Activated CD4-positive, alpha-beta T cell treated with anti-CD3 and anti-CD28 coated beads, Interleukin-2, amount 50 U/mL, for 48 hours (primary cell): ENCODE results near the gene KIAA1958.
"Not testable (repeated sequence)": the region's sequence is repeated elsewhere in the genome, so short reads cannot be mapped to it uniquely, and the experiment has no call there.

ENCODE experiments used
- DNase-seq, 2 experiments: peaks; one replicate each; pipeline ENCODE4 v3.0.0-alpha.2; 2020

Gene KIAA1958

DNA sequence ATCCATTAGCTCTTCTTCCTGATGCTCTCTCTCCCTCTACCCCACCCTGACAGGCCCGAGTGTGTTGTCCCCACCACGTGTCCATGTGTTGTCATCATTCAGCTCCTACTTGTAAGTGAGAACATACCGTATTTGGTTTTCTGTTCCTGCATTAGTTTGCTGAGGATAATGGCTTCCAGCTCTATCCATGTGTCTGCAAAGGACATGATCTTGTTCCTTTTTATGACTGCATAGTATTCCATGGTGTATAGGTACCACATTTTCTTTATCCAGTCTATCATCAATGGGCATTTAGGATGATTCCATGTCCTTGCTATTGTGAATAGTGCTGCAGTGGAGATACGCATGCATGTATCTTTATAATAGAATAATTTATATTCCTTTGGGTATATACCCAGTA is 186.6 kb downstream of the KIAA1958 start:
- not testable (repeated sequence) for DNase-seq

- DNase-seq, result no peak
These were observed 190.4 kb downstream of the KIAA1958 start for GRCh38 chr9:112677040-112677439.

DNA sequence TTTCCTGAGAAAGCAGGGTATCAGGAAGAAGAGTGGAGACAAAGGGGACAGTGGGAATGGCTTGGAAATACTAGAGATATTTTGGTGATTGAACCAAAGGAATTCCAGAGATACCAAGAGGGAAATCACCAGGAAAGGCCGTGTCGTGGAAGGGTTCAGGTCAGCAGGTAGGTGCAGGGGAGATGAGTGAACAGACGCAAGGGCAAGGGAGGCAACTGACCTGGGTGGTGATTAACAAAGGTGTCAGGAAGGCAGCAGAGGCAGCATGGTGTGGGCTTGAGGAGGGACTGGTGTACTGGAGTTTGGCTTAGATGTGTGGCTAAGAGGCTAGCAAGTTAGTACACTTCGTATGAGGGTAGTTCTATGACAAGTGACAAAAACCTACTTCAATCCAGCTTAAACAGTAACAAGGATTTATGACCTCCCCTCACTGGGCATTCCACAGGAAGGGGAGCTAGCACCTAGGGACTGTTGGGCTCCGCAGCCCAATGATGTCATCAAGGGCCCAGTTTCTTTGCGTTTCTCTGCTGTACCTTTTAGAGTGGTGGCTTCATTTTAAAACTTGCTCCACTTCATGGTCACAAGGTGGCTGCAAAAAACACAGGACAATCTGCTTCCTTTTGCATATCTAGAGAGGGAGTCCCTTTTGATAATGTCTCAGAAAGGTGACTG is 194.2 kb downstream of the KIAA1958 start:
- no peak for DNase-seq

DNA sequence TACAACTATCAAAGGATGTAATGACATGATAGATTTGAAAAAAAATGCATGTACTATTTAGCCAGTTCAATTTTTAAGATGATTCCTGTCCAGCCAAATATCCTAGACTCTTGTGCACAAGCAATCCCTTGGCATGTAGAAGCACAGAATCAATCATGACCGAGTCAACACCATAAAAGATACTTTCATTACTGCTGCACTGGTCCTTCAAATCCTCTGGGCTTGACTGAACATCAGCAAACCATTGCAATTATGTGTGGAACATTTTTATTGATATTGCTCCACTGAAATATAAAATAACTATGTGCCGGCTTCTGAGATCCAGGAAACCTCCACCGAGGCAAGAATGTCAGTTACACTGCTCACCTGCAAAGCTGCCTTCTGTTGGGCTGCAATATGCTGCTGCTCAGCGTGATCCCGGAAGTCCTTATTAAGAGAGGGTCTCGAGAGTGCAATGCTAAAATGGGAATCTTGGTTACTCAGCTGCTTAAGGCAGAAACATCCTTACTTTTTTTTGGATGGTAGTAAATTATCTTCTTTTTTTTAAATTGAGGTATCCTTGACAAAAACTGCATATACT is 202.6 kb downstream of the KIAA1958 start:
- no peak for DNase-seq

DNA sequence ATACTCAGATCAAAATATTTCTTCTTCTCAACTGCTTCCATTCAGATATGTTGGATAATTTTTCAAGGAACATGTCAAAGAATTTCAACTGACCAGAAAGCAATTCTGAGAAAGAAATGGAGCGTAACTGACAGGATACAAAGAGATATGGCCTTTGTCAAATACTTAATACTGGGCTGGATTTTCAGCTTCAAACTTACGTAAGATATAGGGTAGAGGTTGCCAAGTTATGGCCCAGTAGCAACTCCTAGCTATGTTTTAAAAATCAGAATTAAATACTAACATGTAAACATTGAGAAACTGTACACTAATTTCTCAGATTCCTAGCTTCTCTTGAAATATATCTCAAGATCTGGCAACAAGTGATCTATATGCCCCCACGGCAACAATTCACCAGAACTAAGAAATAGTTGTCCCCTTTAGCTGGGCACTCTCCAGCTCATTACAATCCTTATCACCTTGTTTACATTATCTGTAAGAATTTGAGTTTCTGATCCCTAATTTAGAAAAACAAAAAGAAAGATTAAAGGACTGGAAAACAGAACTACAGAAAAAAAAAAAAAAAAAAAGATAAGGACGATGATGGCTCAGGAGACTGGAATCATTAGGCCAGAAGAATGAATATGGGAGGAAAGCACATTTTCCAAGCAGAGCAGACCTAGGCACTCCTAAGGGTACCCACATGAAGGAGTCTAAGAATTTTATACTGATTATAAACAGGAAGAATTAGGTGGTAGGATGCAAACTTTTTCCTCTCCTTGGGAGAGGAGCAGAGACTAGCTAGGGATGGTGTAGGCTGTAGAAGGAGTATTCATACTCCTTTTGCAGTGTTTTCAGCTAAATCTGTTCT is 208.3 kb downstream of the KIAA1958 start:
- DNase-seq, result no peak

GRCh38 chr9:112696461-112696860 is 209.8 kb downstream of the KIAA1958 start:
- no peak for DNase-seq

DNA sequence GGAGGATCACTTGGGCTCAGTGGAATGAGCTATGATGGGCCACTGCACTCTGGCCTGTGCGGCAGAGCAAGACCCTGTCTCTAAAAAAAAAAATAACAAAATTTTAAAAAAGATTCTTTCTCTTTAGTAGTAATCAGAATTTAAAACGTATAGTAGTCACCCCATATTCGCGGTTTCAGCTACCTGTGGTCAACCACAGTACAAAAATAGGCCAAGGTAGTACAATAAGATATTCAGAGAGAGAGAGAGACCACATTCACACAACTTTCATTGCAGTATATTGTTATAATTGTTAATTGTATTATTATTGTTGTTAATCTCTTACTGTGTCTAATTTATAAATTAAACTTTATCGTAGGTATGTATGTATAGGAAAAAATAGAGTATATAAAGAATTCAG is 212.6 kb downstream of the KIAA1958 start:
- DNase-seq, result no peak

DNA sequence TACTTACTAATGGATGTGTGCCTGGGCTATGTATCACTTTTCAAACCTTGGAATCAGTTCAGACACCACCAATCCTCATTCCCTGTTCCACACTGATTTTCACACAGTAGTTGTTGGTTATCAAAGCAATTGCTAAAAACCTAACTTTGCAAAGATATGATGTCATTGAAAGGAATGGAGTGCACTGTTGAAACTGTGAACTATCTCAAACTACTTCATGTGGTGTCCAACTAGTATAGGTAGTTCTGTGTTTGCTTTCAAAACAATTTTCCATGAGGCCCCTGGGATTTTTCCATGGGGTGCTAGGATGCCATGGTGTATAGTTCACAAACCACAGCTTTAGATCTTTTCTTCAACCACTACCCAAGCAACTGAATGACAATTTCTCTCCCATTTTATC is 213.5 kb downstream of the KIAA1958 start:
- no peak for DNase-seq

DNA sequence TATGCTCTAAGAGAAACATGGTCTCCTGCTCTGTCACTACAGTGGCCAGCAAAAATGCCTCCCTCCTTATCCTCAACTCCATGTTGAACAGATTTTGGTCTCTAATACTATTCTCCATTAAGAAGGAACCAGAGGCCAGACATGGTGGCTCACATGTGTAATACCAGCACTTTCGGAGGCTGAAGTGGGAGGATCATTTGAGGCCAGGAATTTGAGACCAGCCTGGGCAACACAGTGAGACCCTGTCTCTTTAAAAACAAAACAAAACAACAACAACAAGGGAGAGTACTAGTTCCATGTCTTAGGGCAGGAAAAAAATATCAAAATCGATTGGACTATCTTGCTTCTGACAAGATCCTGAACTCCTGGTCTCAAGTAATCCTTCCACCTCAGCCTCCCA is 216.7 kb downstream of the KIAA1958 start:
- DNase-seq, result no peak

GRCh38 chr9:112705768-112706427 is 219.3 kb downstream of the KIAA1958 start:
- DNase-seq, result no peak

- no peak for DNase-seq
These were observed 224.5 kb downstream of the KIAA1958 start for GRCh38 chr9:112711050-112711689.

DNA sequence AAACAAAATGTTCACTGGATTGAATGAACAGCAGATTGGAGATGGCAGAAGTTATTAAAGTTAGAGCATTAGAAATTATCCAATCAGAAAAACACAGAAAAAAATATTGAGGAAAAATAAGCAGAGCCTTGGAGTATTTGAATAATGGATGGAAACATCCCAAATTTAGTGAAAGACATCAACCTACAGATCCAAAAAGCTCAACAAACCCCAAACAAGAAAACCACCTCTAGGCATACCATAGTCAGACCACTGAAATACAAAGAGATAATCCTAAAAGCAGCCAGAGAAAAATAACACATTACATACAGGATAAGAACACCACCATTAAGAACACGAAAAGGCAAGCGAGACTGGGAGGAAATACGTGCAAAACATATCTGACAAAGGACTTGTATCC is 226.1 kb downstream of the KIAA1958 start:
- DNase-seq, result no peak

DNA sequence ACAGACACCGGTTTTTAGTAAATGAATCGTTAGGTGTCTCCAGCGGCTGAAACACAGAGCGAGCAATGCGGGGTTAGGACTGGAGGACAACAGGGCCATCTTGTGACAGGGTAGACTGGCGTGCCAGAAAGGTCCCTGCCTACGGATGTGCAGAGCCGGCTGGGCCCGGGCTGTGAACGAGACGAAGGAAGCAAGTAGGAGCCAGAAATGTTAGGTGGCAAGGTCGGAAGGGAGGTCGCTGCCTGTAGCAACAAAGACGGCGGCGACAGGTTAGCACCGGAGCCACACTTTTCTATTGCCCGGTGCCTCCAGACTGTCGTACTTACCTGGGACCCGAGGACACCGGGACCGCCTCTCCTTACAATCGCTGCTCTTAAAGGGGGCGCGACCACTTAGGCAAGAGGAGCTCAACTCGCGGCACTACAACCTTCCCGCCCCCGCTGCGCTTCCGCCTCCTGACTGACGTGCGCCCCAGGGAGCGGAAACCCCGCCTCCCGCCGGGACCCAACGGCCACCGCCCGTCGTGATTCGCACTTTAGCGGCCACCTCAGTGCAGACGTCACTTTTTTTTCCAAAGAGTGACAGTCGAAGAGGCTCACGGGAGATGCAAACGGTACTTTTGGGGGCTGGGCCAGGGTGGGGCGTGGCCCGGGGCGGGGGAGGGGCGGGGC is 231.2 kb downstream of the KIAA1958 start, which contains the start of gene INIP:
INIP (minus strand) TSS at position 457 of the 671 bp plus-strand sequence. CDS start 1,632 bp downstream, outside the sequence.
- DNase-seq, result peak; percentile 97
